PFSK-1 (cell line): ENCODE measurements around the gene FMNL3.

Experiments
- FOXP2 ChIP-seq: optimal IDR thresholded peaks from 2 replicates; pipeline ENCODE3; 2011; ENCODE audit warnings: borderline replicate concordance, control low read depth, inconsistent platforms; ENCODE audit not compliant: insufficient read depth; ENCODE audit errors: extremely low read length, extremely low read depth
- POLR2AphosphoS5 ChIP-seq: IDR thresholded peaks from 2 replicates; pipeline ENCODE4 v1.6.1; 2012; ENCODE audit warnings: low read depth, mild to moderate bottlenecking, control low read depth, low read length, moderate library complexity
- REST ChIP-seq, 2 experiments: IDR thresholded peaks; 2 replicates each; pipeline versions ENCODE4 v1.6.1 to v1.8.0; 2011 to 2012; ENCODE audit warnings: low read depth in 2 of 2, low read length in 2 of 2, control low read depth in 1 of 2, inconsistent platforms in 1 of 2, mild to moderate bottlenecking in 1 of 2, moderate library complexity in 1 of 2; ENCODE audit not compliant: insufficient read depth in 1 of 2
- SIN3A ChIP-seq: IDR thresholded peaks from 2 replicates; pipeline ENCODE4 v1.6.1; 2012; ENCODE audit warnings: mild to moderate bottlenecking, low read length, moderate library complexity, borderline replicate concordance; ENCODE audit not compliant: insufficient read depth
- TAF1 ChIP-seq: IDR thresholded peaks from 2 replicates; pipeline ENCODE4 v1.6.1; 2012; ENCODE audit warnings: low read length, control low read depth, borderline replicate concordance; ENCODE audit not compliant: insufficient read depth

FMNL3 gene

GRCh38 chr12:49588721-49589516 lies 118.3 kb downstream of the FMNL3 start:
- TF ChIP-seq SIN3A (no peak), POLR2AphosphoS5 (no peak), REST (IDR thresholded peaks at IDR 0.05; ENCODE audit: insufficient read depth in 1 of 2, low read depth in 2 of 2, low read length in 2 of 2) (no peak), FOXP2 (no peak), TAF1 (no peak)

GRCh38 chr12:49588281-49588680 lies 118.9 kb downstream of the FMNL3 start:
- TF ChIP-seq TAF1 = no peak
- no peak for TF ChIP-seq REST (IDR thresholded peaks at IDR 0.05; ENCODE audit: insufficient read depth in 1 of 2, low read depth in 2 of 2, low read length in 2 of 2)
- TF ChIP-seq SIN3A = no peak
- no peak for TF ChIP-seq FOXP2

- no peak for TF ChIP-seq TAF1
- no peak for TF ChIP-seq POLR2AphosphoS5
- no peak for TF ChIP-seq FOXP2
- TF ChIP-seq SIN3A = no peak
- no peak for TF ChIP-seq REST (IDR thresholded peaks at IDR 0.05; ENCODE audit: insufficient read depth in 1 of 2, low read depth in 2 of 2, low read length in 2 of 2)
Measured at GRCh38 chr12:49587174-49587908, 119.9 kb downstream of the FMNL3 start.
